B cell (primary cell): ENCODE results near the gene PELI1.
"Not testable (repeated sequence)": the region's sequence is repeated elsewhere in the genome, so short reads cannot be mapped to it uniquely, and the experiment has no call there.

Source experiments
- CTCF ChIP-seq: fragments of 200-600 bp; IDR thresholded peaks from one replicate; pipeline ENCODE4 v1.8.0; 2022; ENCODE audit warnings: antibody characterized with exemption, mild to moderate bottlenecking
- EZH2 ChIP-seq: IDR thresholded peaks from 2 replicates; pipeline ENCODE4 v1.6.1; 2012; ENCODE audit warnings: borderline replicate concordance, low read depth, mild to moderate bottlenecking, moderate library complexity, low read length; ENCODE audit not compliant: insufficient read depth, poor library complexity, severe bottlenecking

- TF ChIP-seq CTCF, EZH2: not testable (repeated sequence)
Measured at GRCh38 chr2:64074616-64075015, 69.6 kb downstream of the PELI1 start.
